Heart right ventricle (tissue), 16 donors: ENCODE measurements around the gene ATRNL1. TPM values are rescaled to one million over a fixed set of nuclear protein-coding genes. Genes with fewer than 3 reads are reported as not detected.

Source experiments
- ATAC-seq, 8 donors: fragments of 200-7000 bp; cut with Tn5 transposase; one replicate each; pipeline ENCODE4 v1.9.1; 2020; ENCODE audit warnings: mild to moderate bottlenecking in 8 of 8, moderate library complexity in 8 of 8, moderate number of reproducible peaks in 1 of 8
- DNase-seq, 2 donors: peaks; one replicate each; pipeline ENCODE4 v3.0.0-alpha.2; 2020
- H3K27ac ChIP-seq, 10 donors: fragments of 200-600 bp; sonication (generic) in 2 of 10; one replicate each; pipeline versions ENCODE4 v1.5.0 to v1.8.0; 2020 to 2022; ENCODE audit warnings: mild to moderate bottlenecking in 3 of 10
- H3K27me3 ChIP-seq, 7 donors: fragments of 200-600 bp; one replicate each; pipeline ENCODE4 v1.8.0; 2021 to 2022; ENCODE audit warnings: mild to moderate bottlenecking in 2 of 7
- H3K36me3 ChIP-seq, 9 donors: fragments of 200-600 bp; sonication (generic) in 1 of 9; one replicate each; pipeline versions ENCODE4 v1.5.0 to v1.8.0; 2020 to 2022; ENCODE audit warnings: mild to moderate bottlenecking in 2 of 9
- H3K4me1 ChIP-seq, 9 donors: fragments of 200-600 bp; sonication (generic) in 1 of 9; one replicate each; pipeline versions ENCODE4 v1.5.0 to v1.8.0; 2020 to 2022; ENCODE audit warnings: mild to moderate bottlenecking in 4 of 9
- H3K4me3 ChIP-seq, 10 donors: fragments of 200-600 bp; sonication (generic) in 2 of 10; one replicate each; pipeline versions ENCODE4 v1.5.0 to v1.8.0; 2020 to 2022; ENCODE audit warnings: mild to moderate bottlenecking in 7 of 10, moderate library complexity in 2 of 10
- H3K9me3 ChIP-seq, 11 donors: fragments of 200-600 bp in 10 of 11; sonication (generic) in 2 of 11; one replicate each; pipeline versions ENCODE4 v1.5.0 to v1.8.0; 2013 to 2022; ENCODE audit warnings: mild to moderate bottlenecking in 2 of 11, control low read depth in 1 of 11, moderate library complexity in 1 of 11
- CTCF ChIP-seq, 9 donors: fragments of 200-600 bp; sonication (generic) in 2 of 9; IDR thresholded peaks; one replicate each; pipeline versions ENCODE4 v1.5.0 to v1.8.0; 2021 to 2022; ENCODE audit warnings: antibody characterized with exemption in 9 of 9, mild to moderate bottlenecking in 5 of 9, moderate library complexity in 1 of 9
- WGBS, 2 donors: extraction: QIAGEN DNeasy Blood & Tissue Kit; methylation state at CpG; one replicate each; pipeline ENCODE4 v1.1.7; 2013; ENCODE audit warnings: inconsistent platforms in 1 of 2; 5-methylcytosine and 5-hydroxymethylcytosine counted together
- intact Hi-C, 10 donors: fragments of 100-400 bp; cut with DNase I; formaldehyde crosslinking; loops; one replicate each; pipeline versions ENCODE4 v1.11.1 to v1.14.2; 2022
- polyA plus RNA-seq, 2 donors: library from polyadenylated mRNA; stranded (reverse); fragments of 200-250 nt; gene quantifications; one replicate each; pipeline ENCODE4 v1.2.3, GENCODE V29; 2013
- total RNA-seq, 10 donors: library from RNA; stranded (reverse); fragmentation: NEBNext Ultra II Directional in 3 of 10; extraction: Animal tissue kit (Norgen Biotek cat#: 25700) in 3 of 10; gene quantifications; one replicate each; pipeline versions ENCODE4 v1.2.1 to v1.2.4, GENCODE V29; 2021 to 2023
- donor health status: Arrhythmogenic right ventricular cardiomyopathy.
- donor health status: ischemic (EF 13 %, LVEDD 7.1; RV severe dilation, severe dysfunction).
- donor health status: healthy with polysubstance abuse.
- donor health status: DM: no; HTN: yes; CAD: no.
- donor health status: DM: no; HTN: no; CAD: no.
- donor health status: ischemic (EF 25% LVEDD 6.9; RV normal size, moderate dysfunction).
- donor health status: ischemic (EF 25% LVEDD 5.7; RV mildly dilated, moderate dysfunction).
- donor health status: healthy.
- donor health status: DM: yes; HTN: yes; CAD: no.
- donor health status: Ischemic cardiomyopathy.
- donor health status: ischemic (EF 35%, LVEDD 5.7; RV mildly dilated, moderate dysfunction).
- donor health status: nonischemic (EF 11% LVEDD 7.7; RV severe dilation, severe dysfunction).
- donor health status: DM: yes; HTN: yes; CAD: no.
- donor health status: PGD.
- donor health status: ischemic (EF 29% LVEDD 5.4; RV normal size, mild dysfunction).
- donor health status: nonischemic (EF 23%, LVEDD 6.1; RV moderate dilation, normal function).

ATRNL1 gene
- total and polyA plus RNA-seq, 12 donors = 0.06 to 22.4 (median 8.1) TPM; not detected in 1

GRCh38 chr10:115052728-115053127 lies 40.4 kb upstream of the ATRNL1 start:
- no peaks in the 10 kb centered on the region for H3K36me3 ChIP-seq
- H3K9me3 ChIP-seq = no peaks in the 10 kb centered on the region
- peaks cover 0 to 10% (median 0%) of the 10 kb centered on the region in 9 donors for H3K4me1 ChIP-seq
- no peak overlapping the region for H3K4me3 ChIP-seq
- DNase-seq (no peak), ATAC-seq (no peak)
- WGBS, 2 donors = 45 to 46% methylated on average over 1 of the region's 1 CpG
- no peak overlapping the region for H3K27ac ChIP-seq
- intact Hi-C loops = no loop called here
- no peak for TF ChIP-seq CTCF (IDR thresholded peaks at IDR 0.05)
- no peaks in the 10 kb centered on the region for H3K27me3 ChIP-seq

- Histone ChIP-seq H3K36me3 (no peaks in the 10 kb centered on the region), H3K4me1 (peaks cover 0 to 10% (median 0%) of the 10 kb centered on the region in 9 donors), H3K9me3 (no peaks in the 10 kb centered on the region), H3K4me3 (no peak overlapping the region), H3K27me3 (no peaks in the 10 kb centered on the region), H3K27ac (no peak overlapping the region)
- TF ChIP-seq CTCF (IDR thresholded peaks at IDR 0.05) = no peak
- intact Hi-C loops = no loop called here
- ATAC-seq (no peak), DNase-seq (no peak)
- 87 to 89% methylated on average over 2 of the region's 2 CpGs for WGBS, 2 donors
Observed at GRCh38 chr10:115056186-115056585, 37.0 kb upstream of the ATRNL1 start.

GRCh38 chr10:115059301-115059898 lies 33.8 kb upstream of the ATRNL1 start:
- intact Hi-C loops = no loop called here
- H3K4me3 ChIP-seq = no peak overlapping the region
- ATAC-seq (no peak), DNase-seq (no peak)
- no peaks in the 10 kb centered on the region for H3K27me3 ChIP-seq
- no peaks in the 10 kb centered on the region for H3K4me1 ChIP-seq
- TF ChIP-seq CTCF (IDR thresholded peaks at IDR 0.05) = no peak
- no peaks in the 10 kb centered on the region for H3K36me3 ChIP-seq
- H3K27ac ChIP-seq = no peak overlapping the region
- H3K9me3 ChIP-seq = no peaks in the 10 kb centered on the region
- 74 to 80% methylated on average over 7 of the region's 7 CpGs for WGBS, 2 donors

GRCh38 chr10:115063701-115064658 lies 29.2 kb upstream of the ATRNL1 start:
- ATAC-seq = no peak
- TF ChIP-seq CTCF (IDR thresholded peaks at IDR 0.05) = no peak
- H3K36me3 ChIP-seq = no peaks in the 10 kb centered on the region
- 66 to 67% methylated on average over 5 of the region's 5 CpGs for WGBS, 2 donors
- no peak for DNase-seq
- H3K9me3 ChIP-seq = no peaks in the 10 kb centered on the region
- H3K27ac ChIP-seq = no peak overlapping the region
- H3K4me3 ChIP-seq = no peak overlapping the region
- intact Hi-C loops = no loop called here
- peaks cover 0 to 18% (median 0%) of the 10 kb centered on the region in 7 donors for H3K27me3 ChIP-seq
- no peaks in the 10 kb centered on the region for H3K4me1 ChIP-seq
